Kidney (tissue), 14 donors: ENCODE results near the gene LOX. TPM values are rescaled to one million over a fixed set of nuclear protein-coding genes. Genes with fewer than 3 reads are reported as not detected.

Experiments used
- DNase-seq, 5 donors: peaks; one replicate each; pipeline ENCODE4 v3.0.0-alpha.2; 2013 to 2020
- FAIRE-seq: peaks from 2 replicates; lab custom pipeline; 2012; peaks lifted over from hg19 to GRCh38; lab: Jason Lieb, UNC
- H3K27ac ChIP-seq, 2 donors: one replicate each; pipeline ENCODE4 v1.7.0; 2013; ENCODE audit warnings: low read depth in 2 of 2, low read length in 2 of 2, inconsistent platforms in 1 of 2
- H3K27me3 ChIP-seq: one replicate; pipeline ENCODE4 v1.7.1; 2013; ENCODE audit warnings: low read length, inconsistent platforms; ENCODE audit not compliant: control insufficient read depth, insufficient read depth
- H3K36me3 ChIP-seq, 3 donors: one replicate each; pipeline versions ENCODE4 v1.7.0 to v1.7.1; 2013; ENCODE audit warnings: low read length in 3 of 3, control low read depth in 1 of 3, inconsistent platforms in 1 of 3; ENCODE audit not compliant: insufficient read depth in 3 of 3, control insufficient read depth in 2 of 3
- H3K4me1 ChIP-seq, 3 donors: one replicate each; pipeline versions ENCODE4 v1.7.0 to v1.7.1; 2013; ENCODE audit warnings: low read length in 3 of 3, inconsistent platforms in 1 of 3, low read depth in 1 of 3; ENCODE audit not compliant: control insufficient read depth in 2 of 3, insufficient read depth in 2 of 3
- H3K4me3 ChIP-seq, 3 donors: one replicate each; pipeline versions ENCODE4 v1.7.0 to v1.8.1; 2013; ENCODE audit warnings: low read length in 3 of 3, control low read depth in 1 of 3, inconsistent platforms in 1 of 3
- H3K9ac ChIP-seq, 3 donors: one replicate each; pipeline versions ENCODE4 v1.7.0 to v1.7.1; 2013; ENCODE audit warnings: low read length in 3 of 3, control low read depth in 1 of 3, inconsistent platforms in 1 of 3
- H3K9me3 ChIP-seq, 3 donors: one replicate each; pipeline versions ENCODE4 v1.7.0 to v1.7.1; 2013; ENCODE audit warnings: low read length in 3 of 3, control low read depth in 1 of 3, inconsistent platforms in 1 of 3; ENCODE audit not compliant: control insufficient read depth in 2 of 3, insufficient read depth in 1 of 3
- intact Hi-C: fragments of 100-400 bp; cut with DNase I; formaldehyde crosslinking; loops from one replicate; pipeline ENCODE4 v1.11.1; 2022
- polyA plus RNA-seq: library from polyadenylated mRNA; stranded (reverse); fragments of 350-450 nt; fragmentation: Illumina TruSeq; extraction: RNeasy Lipid Tissue Mini Kit (QIAGEN cat#74804); gene quantifications from one replicate; pipeline ENCODE4 v1.2.3, GENCODE V29; 2014; ENCODE audit warnings: low read depth, low replicate concordance; ENCODE audit not compliant: insufficient read depth
- total RNA-seq: library from RNA; stranded (reverse); fragmentation: NEBNext Ultra II Directional; extraction: Animal tissue kit (Norgen Biotek cat#: 25700); gene quantifications from one replicate; pipeline ENCODE4 v1.2.1, GENCODE V29; 2021
- TF ChIP-seq, protein P1 (sequence below): IDR thresholded peaks from 3 replicates; pipeline ENCODE4 v1.5.1; 2012; ENCODE audit warnings: mild to moderate bottlenecking, moderate library complexity, borderline replicate concordance; ENCODE audit not compliant: insufficient read depth; ENCODE audit errors: extremely low read depth
- donor health status: control.
- donor health status: control.
- donor health status: control.
- donor health status: control.
- donor health status: control.
- donor health status: DM: yes; HTN: yes; CAD: no.
- donor health status: Normal renal cell carcinoma (clear cell type).

Gene LOX
- total and polyA plus RNA-seq, 2 donors from 2014 or later: 3.4 to 9.2 TPM

DNA sequence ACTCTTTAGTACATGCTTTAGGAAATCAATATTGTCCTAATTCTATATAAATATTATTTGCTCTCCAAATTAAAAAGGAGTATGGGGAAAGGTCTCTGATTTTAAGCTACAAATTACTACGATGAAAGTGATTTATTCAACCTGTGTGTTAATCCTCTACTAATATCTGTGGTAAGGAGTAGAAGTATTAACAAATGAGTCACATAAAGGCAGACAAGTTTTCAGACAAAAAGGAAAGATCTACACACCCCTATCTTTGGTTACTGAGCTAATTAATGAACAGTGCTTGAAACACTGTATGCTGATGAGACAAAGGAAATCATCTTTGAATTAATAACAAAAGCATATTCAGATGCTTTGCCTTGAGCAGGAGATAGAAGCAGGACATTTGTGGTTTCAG, 15.9 kb downstream of the LOX start:
- no peak for DNase-seq
- Histone ChIP-seq H3K27me3 (no peaks in the 10 kb centered on the region), H3K36me3 (no peaks in the 10 kb centered on the region), H3K9me3 (no peaks in the 10 kb centered on the region), H3K9ac (no peak overlapping the region), H3K27ac (no peak overlapping the region), H3K4me3 (no peak overlapping the region), H3K4me1 (no peaks in the 10 kb centered on the region)
- no peak for FAIRE-seq
- TF ChIP-seq, protein P1, sequence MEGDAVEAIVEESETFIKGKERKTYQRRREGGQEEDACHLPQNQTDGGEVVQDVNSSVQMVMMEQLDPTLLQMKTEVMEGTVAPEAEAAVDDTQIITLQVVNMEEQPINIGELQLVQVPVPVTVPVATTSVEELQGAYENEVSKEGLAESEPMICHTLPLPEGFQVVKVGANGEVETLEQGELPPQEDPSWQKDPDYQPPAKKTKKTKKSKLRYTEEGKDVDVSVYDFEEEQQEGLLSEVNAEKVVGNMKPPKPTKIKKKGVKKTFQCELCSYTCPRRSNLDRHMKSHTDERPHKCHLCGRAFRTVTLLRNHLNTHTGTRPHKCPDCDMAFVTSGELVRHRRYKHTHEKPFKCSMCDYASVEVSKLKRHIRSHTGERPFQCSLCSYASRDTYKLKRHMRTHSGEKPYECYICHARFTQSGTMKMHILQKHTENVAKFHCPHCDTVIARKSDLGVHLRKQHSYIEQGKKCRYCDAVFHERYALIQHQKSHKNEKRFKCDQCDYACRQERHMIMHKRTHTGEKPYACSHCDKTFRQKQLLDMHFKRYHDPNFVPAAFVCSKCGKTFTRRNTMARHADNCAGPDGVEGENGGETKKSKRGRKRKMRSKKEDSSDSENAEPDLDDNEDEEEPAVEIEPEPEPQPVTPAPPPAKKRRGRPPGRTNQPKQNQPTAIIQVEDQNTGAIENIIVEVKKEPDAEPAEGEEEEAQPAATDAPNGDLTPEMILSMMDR: no peak
- intact Hi-C loops: no loop called here

GRCh38 chr5:122056913-122057312, 21.1 kb downstream of the LOX start:
- intact Hi-C loops: no loop called here
- H3K36me3 ChIP-seq: no peaks in the 10 kb centered on the region
- DNase-seq: no peak

GRCh38 chr5:122054266-122054665, 23.8 kb downstream of the LOX start:
- Histone ChIP-seq H3K4me3 (no peak overlapping the region), H3K9ac (no peak overlapping the region), H3K9me3 (no peaks in the 10 kb centered on the region), H3K4me1 (no peaks in the 10 kb centered on the region), H3K36me3 (no peaks in the 10 kb centered on the region), H3K27ac (no peak overlapping the region), H3K27me3 (no peaks in the 10 kb centered on the region)
- TF ChIP-seq, protein P1: no peak
- DNase-seq: no peak
- no peak for FAIRE-seq
- intact Hi-C loops: no loop called here

More at GRCh38 chr5:122056913-122057312, 21.1 kb downstream of the LOX start:
- Histone ChIP-seq H3K9me3 (no peaks in the 10 kb centered on the region), H3K9ac (no peak overlapping the region), H3K4me3 (no peak overlapping the region), H3K4me1 (no peaks in the 10 kb centered on the region), H3K27ac (no peak overlapping the region), H3K27me3 (no peaks in the 10 kb centered on the region)
- TF ChIP-seq, protein P1: no peak
- no peak for FAIRE-seq
